Loucy (cell line): Measurements from ENCODE around the gene LAMTOR4.
A peak's percentile ranks its signal among the peaks of the same experiment; 100 is the strongest.

ENCODE experiments used
- H2AFZ ChIP-seq: fragments of 200-600 bp; sonication (generic); 2 replicates; pipeline ENCODE4 v1.6.0; 2016; ENCODE audit warnings: antibody characterized with exemption, mild to moderate bottlenecking, low read length, moderate library complexity
- H3F3A ChIP-seq: fragments of 200-600 bp; 2 replicates; pipeline ENCODE4 v1.6.0; 2016; ENCODE audit warnings: antibody characterized with exemption, low read depth, mild to moderate bottlenecking
- H3K27me3 ChIP-seq: fragments of 200-600 bp; sonication (generic); 2 replicates; pipeline ENCODE4 v1.6.1; 2014; ENCODE audit warnings: low read length, mild to moderate bottlenecking; ENCODE audit not compliant: insufficient read depth, poor library complexity, severe bottlenecking
- H3K36me3 ChIP-seq: fragments of 200-600 bp; sonication (generic); 2 replicates; pipeline ENCODE4 v1.6.1; 2016; ENCODE audit warnings: low read length; ENCODE audit not compliant: insufficient read depth
- H3K4me1 ChIP-seq: fragments of 200-600 bp; sonication (generic); 2 replicates; pipeline ENCODE4 v1.5.1; 2014; ENCODE audit warnings: low read length, mild to moderate bottlenecking; ENCODE audit not compliant: insufficient read depth, poor library complexity, severe bottlenecking
- H3K4me2 ChIP-seq: fragments of 200-600 bp; sonication (generic); 2 replicates; pipeline ENCODE4 v1.6.0; 2014; ENCODE audit warnings: antibody characterized with exemption, low read length, low read depth, mild to moderate bottlenecking; ENCODE audit not compliant: poor library complexity, severe bottlenecking
- H3K4me3 ChIP-seq: fragments of 200-600 bp; sonication (generic); 2 replicates; pipeline ENCODE4 v1.5.1; 2014; ENCODE audit warnings: low read length, mild to moderate bottlenecking, mixed read lengths; ENCODE audit not compliant: poor library complexity, severe bottlenecking
- H3K79me2 ChIP-seq: fragments of 200-600 bp; sonication (generic); 2 replicates; pipeline ENCODE4 v1.6.1; 2014; ENCODE audit warnings: low read length; ENCODE audit not compliant: insufficient read depth
- H3K9ac ChIP-seq: fragments of 200-600 bp; sonication (generic); 2 replicates; pipeline ENCODE4 v1.6.0; 2014; ENCODE audit warnings: mild to moderate bottlenecking, low read depth, low read length, moderate library complexity; ENCODE audit not compliant: poor library complexity, severe bottlenecking
- H3K9me2 ChIP-seq: fragments of 200-600 bp; sonication (generic); replicated peaks from 2 replicates; pipeline ENCODE4 v1.6.1; 2016; ENCODE audit warnings: low read depth, low read length, mixed read lengths
- H3K9me3 ChIP-seq: fragments of 200-600 bp; sonication (generic); 2 replicates; pipeline ENCODE4 v1.6.1; 2014; ENCODE audit warnings: mild to moderate bottlenecking, antibody characterized with exemption, low read length, low read depth; ENCODE audit not compliant: insufficient read depth
- H4K20me1 ChIP-seq: fragments of 200-600 bp; sonication (generic); 2 replicates; pipeline ENCODE4 v1.6.0; 2014; ENCODE audit warnings: antibody characterized with exemption, low read length, mild to moderate bottlenecking; ENCODE audit not compliant: insufficient read depth, poor library complexity, severe bottlenecking
- EZH2phosphoT487 ChIP-seq: fragments of 200-600 bp; IDR thresholded peaks from 2 replicates; pipeline ENCODE4 v1.6.1; 2018; ENCODE audit warnings: antibody characterized with exemption, mild to moderate bottlenecking, moderate library complexity, borderline replicate concordance
- TF ChIP-seq, protein P1 (sequence below): fragments of 200-600 bp; sonication (generic); conservative IDR thresholded peaks from 2 replicates; pipeline ENCODE4 v1.5.1; 2014; ENCODE audit warnings: mild to moderate bottlenecking, antibody characterized with exemption, low read length

The LAMTOR4 gene

GRCh38 chr7:100147278-100147677 lies 1.4 kb upstream of the LAMTOR4 start:
- H3K79me2 ChIP-seq: peaks cover 30% of the 10 kb centered on the region
- no peak overlapping the region for H3K9ac ChIP-seq
- H3K36me3 ChIP-seq: no peaks in the 10 kb centered on the region
- peaks cover 14% of the 10 kb centered on the region for H3K4me1 ChIP-seq
- no peaks in the 10 kb centered on the region for H3K27me3 ChIP-seq
- TF ChIP-seq EZH2phosphoT487: no peak
- TF ChIP-seq, protein P1, sequence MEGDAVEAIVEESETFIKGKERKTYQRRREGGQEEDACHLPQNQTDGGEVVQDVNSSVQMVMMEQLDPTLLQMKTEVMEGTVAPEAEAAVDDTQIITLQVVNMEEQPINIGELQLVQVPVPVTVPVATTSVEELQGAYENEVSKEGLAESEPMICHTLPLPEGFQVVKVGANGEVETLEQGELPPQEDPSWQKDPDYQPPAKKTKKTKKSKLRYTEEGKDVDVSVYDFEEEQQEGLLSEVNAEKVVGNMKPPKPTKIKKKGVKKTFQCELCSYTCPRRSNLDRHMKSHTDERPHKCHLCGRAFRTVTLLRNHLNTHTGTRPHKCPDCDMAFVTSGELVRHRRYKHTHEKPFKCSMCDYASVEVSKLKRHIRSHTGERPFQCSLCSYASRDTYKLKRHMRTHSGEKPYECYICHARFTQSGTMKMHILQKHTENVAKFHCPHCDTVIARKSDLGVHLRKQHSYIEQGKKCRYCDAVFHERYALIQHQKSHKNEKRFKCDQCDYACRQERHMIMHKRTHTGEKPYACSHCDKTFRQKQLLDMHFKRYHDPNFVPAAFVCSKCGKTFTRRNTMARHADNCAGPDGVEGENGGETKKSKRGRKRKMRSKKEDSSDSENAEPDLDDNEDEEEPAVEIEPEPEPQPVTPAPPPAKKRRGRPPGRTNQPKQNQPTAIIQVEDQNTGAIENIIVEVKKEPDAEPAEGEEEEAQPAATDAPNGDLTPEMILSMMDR: no peak
- no peak overlapping the region for H3K4me3 ChIP-seq
- H4K20me1 ChIP-seq: peaks cover 4% of the 10 kb centered on the region
- no peaks in the 10 kb centered on the region for H3K9me3 ChIP-seq
- no peak overlapping the region for H2AFZ ChIP-seq
- H3K9me2 ChIP-seq: no peaks in the 10 kb centered on the region
- no peaks in the 10 kb centered on the region for H3F3A ChIP-seq
- no peak overlapping the region for H3K4me2 ChIP-seq

- Histone ChIP-seq H3K36me3 (no peaks in the 10 kb centered on the region), H3K4me2 (peak overlapping the region; percentile 93), H3K4me1 (peaks cover 19% of the 10 kb centered on the region), H2AFZ (peak overlapping the region; percentile 90), H3K9ac (peak overlapping the region; percentile 79), H3K9me2 (no peaks in the 10 kb centered on the region), H3K4me3 (peak overlapping the region; percentile 97), H4K20me1 (peaks cover 4% of the 10 kb centered on the region), H3F3A (no peaks in the 10 kb centered on the region), H3K9me3 (no peaks in the 10 kb centered on the region), H3K27me3 (no peaks in the 10 kb centered on the region), H3K79me2 (peaks cover 30% of the 10 kb centered on the region)
- no peak for TF ChIP-seq EZH2phosphoT487
- TF ChIP-seq, protein P1: no peak
Observed at GRCh38 chr7:100148225-100148558, 526 bp upstream of the LAMTOR4 start.

GRCh38 chr7:100152404-100152803 lies 3.7 kb downstream of the LAMTOR4 start:
- peaks cover 9% of the 10 kb centered on the region; the same call in 1 of the 2 replicates for H3K36me3 ChIP-seq

More at GRCh38 chr7:100152404-100152803, 3.7 kb downstream of the LAMTOR4 start:
- Histone ChIP-seq H3K9me2 (no peaks in the 10 kb centered on the region), H3K4me2 (peak overlapping the region; percentile 21), H3F3A (peaks cover 3% of the 10 kb centered on the region; the same call in 1 of the 2 replicates), H3K9ac (no peak overlapping the region), H3K4me1 (peaks cover 28% of the 10 kb centered on the region), H4K20me1 (peaks cover 8% of the 10 kb centered on the region), H2AFZ (no peak overlapping the region), H3K79me2 (peaks cover 37% of the 10 kb centered on the region), H3K9me3 (no peaks in the 10 kb centered on the region), H3K27me3 (no peaks in the 10 kb centered on the region), H3K4me3 (no peak overlapping the region)
- no peak for TF ChIP-seq EZH2phosphoT487
- TF ChIP-seq, protein P1: no peak
